Activated CD8-positive, alpha-beta memory T cell treated with anti-CD3 and anti-CD28 coated beads for 4 hours (primary cell): ENCODE measurements around the gene EPHB2.

Experiments used
- DNase-seq, 2 donors: peaks; one replicate each; pipeline ENCODE4 v3.0.0-alpha.2; 2020; ENCODE audit warnings: low read depth in 2 of 2

EPHB2 gene

GRCh38 chr1:22952694-22953056 is 242.0 kb downstream of the EPHB2 start:
- DNase-seq, result no peak

GRCh38 chr1:22953057-22953739 is 242.6 kb downstream of the EPHB2 start:
- no peak for DNase-seq

GRCh38 chr1:22953740-22954141 is 243.1 kb downstream of the EPHB2 start:
- DNase-seq, result no peak

- DNase-seq, result no peak
Observed at GRCh38 chr1:22955146-22955545, 244.5 kb downstream of the EPHB2 start.

GRCh38 chr1:22957066-22957465 is 246.4 kb downstream of the EPHB2 start:
- DNase-seq, result no peak

GRCh38 chr1:22958556-22958955 is 247.9 kb downstream of the EPHB2 start:
- DNase-seq, result no peak

GRCh38 chr1:22959545-22960360 is 249.1 kb downstream of the EPHB2 start:
- DNase-seq, result no peak

- no peak for DNase-seq
Observed at GRCh38 chr1:22962558-22962957, 251.9 kb downstream of the EPHB2 start.

- no peak for DNase-seq
Observed at GRCh38 chr1:22963044-22963677, 252.5 kb downstream of the EPHB2 start.

GRCh38 chr1:22966309-22966708 is 255.7 kb downstream of the EPHB2 start:
- DNase-seq, result no peak

GRCh38 chr1:22967833-22968232 is 257.2 kb downstream of the EPHB2 start:
- DNase-seq, result no peak

GRCh38 chr1:22969304-22969709 is 258.7 kb downstream of the EPHB2 start:
- DNase-seq, result no peak

- no peak for DNase-seq
Observed at GRCh38 chr1:22970096-22970495, 259.5 kb downstream of the EPHB2 start.
